A172 (cell line): ENCODE measurements around the gene MAPK8IP3. TPM values are rescaled to one million over a fixed set of nuclear protein-coding genes. Genes with fewer than 3 reads are reported as not detected.
"Not testable (repeated sequence)": the region's sequence is repeated elsewhere in the genome, so short reads cannot be mapped to it uniquely, and the experiment has no call there.

Experiments used
- DNase-seq: peaks from one replicate; pipeline ENCODE4 v3.0.0-alpha.2; 2015; ENCODE audit warnings: low spot score
- total RNA-seq: library from RNA; depleted of rRNA; stranded (reverse); fragments of >200 nt; shearing (Covaris generic); gene quantifications from 2 replicates; pipeline ENCODE4 v1.2.3, GENCODE V29; 2014

MAPK8IP3 gene
- total RNA-seq, 1 experiment from 2014 or later: 26.0 TPM

DNA sequence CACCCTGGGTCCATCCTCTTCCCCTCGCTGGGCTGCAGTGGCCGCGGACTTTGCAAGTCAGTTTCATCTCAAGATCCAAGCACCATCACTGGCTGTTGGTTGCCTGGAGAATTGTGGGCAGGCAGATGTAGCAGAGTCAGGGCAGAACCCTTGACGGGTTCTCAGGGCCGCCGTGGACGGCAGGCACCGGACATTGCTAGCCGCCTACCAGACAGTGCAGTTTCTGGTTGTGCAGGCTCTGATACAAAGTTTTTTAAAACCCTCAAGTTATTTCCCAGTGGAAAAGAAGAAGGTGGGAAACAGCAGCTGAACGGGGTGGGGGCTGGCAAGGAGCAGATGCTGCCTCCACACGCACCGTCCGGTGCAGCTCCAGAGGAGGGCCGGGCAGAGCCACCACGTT lies 3.4 kb downstream of the MAPK8IP3 start:
- DNase-seq: no peak

GRCh38 chr16:1710811-1711507 lies 5.0 kb downstream of the MAPK8IP3 start:
- no peak for DNase-seq

DNA sequence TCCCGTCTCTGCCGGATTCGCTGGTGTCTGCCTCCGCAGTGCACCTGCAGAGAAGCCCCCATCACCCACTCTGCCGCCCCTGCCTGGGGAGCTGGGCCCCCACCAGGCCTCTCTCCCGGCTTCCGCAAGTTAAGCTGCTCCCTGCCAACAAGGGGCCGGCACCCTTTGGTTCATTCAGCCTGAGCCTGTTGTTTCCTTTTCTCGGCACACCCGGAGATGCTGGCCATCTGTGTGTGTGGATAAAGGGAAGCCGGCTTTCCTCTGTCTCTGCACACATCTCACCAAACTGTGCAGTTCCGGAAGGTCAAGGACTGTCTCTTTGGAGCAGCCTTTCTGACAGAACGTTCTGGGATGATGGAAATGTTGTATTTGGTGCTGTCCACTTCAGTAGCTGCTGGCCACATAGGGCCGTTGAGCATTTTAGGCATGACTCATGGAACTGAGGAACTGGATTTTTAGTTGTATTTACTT lies 6.8 kb downstream of the MAPK8IP3 start:
- DNase-seq: no peak

GRCh38 chr16:1713331-1713730 lies 7.3 kb downstream of the MAPK8IP3 start:
- DNase-seq: no peak

GRCh38 chr16:1713933-1714332 lies 7.9 kb downstream of the MAPK8IP3 start:
- no peak for DNase-seq

DNA sequence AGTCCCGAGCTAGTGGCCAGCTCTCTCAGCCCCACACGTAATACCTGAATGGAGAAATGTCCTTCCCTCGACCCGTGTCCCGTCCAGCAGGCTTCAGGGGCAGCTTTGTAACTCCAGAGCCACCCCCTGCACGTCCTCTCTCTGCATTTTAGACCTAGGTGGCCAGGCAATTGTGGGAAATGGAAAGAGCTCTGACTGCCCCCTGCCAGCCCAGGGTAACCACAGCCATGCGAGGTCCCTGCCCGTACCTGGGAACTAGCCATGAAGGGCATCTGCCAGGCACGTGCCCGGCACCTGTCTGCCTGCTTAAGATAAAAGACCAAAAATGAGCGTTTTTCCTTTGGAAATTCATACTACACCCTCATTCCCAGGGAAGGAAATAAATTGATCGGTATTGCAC lies 9.2 kb downstream of the MAPK8IP3 start:
- no peak for DNase-seq

GRCh38 chr16:1718236-1718635 lies 12.2 kb downstream of the MAPK8IP3 start:
- peak; percentile 35 for DNase-seq

DNA sequence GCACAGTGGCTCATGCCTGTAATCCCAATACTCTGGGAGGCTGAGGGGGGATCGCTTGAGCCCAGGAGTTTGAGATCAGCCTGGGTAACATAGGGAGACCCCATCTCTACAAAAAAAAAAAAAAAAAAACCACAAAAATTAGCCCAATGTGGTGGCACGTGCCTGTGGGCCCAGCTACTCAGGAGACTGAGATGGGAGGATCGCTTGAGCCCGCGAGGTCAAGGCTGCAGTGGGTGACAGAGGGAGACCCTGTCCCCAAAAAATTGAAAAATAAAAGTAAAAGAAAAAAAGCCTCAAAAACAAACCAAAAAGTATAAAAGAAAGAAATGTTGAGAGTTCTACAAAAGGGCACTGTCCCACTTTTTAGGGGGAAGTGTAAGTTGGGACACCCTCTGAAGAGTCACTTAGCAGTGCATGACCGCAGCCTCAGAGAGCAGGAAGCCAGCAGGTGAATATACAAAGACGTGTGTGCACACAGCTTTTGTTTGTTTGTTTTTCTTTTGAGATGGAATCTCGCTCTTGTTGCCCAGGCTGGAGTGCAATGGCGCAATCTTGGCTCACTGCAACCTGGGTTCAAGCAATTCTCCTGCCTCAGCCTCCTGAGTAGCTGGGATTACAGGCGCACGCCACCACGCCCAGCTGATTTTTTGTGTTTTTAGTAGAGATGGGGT lies 13.7 kb downstream of the MAPK8IP3 start:
- not testable (repeated sequence) for DNase-seq

DNA sequence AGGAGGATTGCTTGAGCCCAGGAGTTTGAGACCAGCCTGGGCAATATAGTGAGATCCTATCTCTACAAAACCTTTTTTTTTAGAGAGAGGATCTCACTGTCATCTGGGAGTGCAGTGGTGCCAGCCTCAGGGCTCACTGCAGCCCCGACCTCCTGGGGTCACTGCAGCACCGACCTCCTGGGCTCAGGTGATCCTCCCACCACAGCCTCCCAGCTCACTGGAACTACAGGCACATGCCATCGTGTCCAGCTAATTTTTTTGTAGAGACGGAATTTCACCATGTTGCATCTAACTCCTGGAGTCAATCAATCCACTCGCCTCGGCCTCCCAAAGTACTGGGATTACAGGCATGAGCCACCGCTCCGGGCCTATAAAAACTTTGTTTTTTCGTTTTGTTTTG lies 15.4 kb downstream of the MAPK8IP3 start:
- no peak for DNase-seq

- peak; percentile 42 for DNase-seq
These were observed 17.6 kb downstream of the MAPK8IP3 start for GRCh38 chr16:1723450-1724147.

- no peak for DNase-seq
These were observed 18.5 kb downstream of the MAPK8IP3 start for GRCh38 chr16:1724491-1724890.

- DNase-seq: no peak
These were observed 20.9 kb downstream of the MAPK8IP3 start for GRCh38 chr16:1726661-1727502.

DNA sequence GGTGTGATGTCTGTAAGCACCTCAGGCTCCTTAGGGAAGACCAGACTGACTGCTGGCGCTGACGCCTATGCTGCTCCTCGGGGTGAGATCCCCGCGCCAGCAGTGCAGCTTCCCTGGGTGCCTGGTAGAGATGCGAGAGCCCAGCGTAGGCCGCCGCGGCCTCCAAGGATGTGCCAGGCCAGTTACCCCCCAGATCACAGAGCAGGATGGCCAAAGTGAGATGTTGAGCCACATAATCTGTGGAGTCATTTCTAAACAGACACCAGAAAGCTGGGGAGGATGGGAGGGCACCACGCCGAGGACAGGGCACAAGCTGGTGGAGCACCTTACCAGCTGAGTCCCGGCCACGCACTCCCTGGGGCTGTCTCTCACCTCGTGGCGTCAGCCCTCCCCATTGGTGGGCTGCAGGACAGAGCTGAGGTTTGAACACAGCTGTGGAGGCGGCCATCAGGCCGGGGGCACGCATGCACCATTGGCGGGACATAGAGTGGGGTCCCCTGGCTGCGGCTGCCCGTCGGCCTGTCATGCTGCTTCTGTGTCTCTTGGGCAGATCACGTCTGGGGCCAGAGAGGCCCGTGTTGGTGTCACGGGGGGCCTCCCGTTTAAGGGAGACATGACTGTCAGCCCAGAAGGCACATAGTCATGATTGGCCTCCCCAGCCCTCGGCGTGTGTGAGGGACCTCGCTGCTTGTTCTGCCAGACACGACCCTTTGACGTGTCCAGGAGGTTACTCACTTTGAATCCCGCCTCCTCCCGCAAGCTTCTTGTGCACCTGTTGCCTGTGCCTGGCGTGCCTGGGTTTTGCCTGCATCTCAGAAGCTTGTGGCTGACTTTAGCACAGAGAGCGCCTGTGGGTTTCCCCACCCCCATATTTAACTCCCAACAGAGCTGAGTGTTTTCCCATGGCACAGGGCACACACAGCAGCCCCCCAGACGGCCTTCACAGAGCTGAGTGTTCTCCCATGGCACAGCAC lies 21.9 kb downstream of the MAPK8IP3 start:
- no peak for DNase-seq

DNA sequence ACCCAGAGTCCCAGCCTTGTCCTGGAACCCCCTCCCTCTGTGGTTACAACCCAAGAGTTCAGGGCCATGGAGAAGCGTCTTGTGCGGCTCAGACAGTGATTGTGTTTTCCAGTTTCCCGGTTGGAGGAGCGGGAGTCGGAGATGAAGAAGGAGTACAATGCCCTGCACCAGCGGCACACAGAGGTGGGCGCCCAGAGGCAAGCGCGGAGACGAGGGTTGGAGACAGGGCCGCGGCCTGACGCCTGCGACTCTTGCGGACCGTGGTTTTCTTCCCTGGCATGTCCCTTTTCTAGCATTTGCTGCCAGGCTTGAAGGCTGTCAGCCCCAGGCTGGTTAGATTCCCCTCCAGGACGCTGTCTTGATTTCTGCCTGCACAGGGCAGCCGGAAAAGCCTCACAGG lies 23.0 kb downstream of the MAPK8IP3 start:
- no peak for DNase-seq

DNA sequence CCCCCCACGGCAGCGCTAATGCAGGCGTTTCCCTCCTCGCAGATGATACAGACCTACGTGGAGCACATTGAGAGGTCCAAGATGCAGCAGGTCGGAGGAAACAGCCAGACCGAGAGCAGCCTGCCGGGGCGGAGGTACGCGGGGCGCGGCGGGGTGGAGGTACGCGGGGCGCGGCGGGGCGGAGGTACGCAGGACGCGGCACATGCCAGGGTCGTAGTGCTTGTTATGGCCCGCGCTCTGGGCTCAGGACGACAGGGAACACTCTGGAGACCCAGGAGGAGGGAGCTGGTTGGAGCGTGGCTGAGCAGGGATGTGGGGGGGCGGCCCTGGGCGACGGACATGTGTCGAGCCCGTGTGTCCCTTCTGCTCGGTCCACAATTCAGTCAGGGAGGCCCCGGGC lies 23.4 kb downstream of the MAPK8IP3 start:
- no peak for DNase-seq

GRCh38 chr16:1731073-1731472 lies 25.1 kb downstream of the MAPK8IP3 start:
- no peak for DNase-seq

DNA sequence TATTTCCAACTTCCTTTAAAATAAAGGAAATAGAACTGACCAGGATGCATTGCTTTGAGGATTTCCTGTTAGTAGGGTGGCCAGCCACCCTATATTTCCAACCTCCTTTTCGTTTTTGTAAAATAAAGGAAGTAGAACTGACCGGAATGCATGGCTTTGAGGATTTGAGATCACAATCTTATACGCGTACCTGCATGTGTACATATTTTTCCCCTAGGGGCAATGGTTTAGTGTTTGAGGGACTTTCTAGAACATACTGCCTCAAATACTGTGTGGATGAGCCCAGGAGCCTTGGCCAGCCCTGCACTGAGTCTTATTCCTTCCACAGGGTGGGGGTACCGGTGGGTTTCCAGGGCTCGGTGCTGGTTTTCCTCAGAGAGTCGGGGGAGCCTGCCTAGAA lies 25.6 kb downstream of the MAPK8IP3 start:
- DNase-seq: no peak

DNA sequence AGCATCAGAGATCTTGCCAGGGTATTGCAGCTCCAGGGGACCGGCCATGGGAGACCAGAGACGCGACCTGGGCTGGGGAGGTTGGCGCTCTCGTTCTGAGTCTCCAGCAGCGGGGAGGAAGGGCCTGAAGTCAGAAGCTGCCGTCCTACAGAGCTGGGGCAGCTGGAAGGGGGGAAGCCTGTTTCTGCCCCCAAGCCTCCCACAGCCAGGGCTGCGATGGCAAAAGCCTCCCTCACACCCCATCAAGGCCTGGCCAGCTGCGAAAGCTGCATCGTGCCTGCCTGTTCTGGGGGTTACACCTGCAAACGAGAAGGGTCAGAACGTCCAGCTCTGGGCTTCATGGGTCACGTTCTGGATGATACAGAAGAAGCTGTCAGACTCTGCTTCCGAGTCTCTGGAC lies 26.1 kb downstream of the MAPK8IP3 start:
- no peak for DNase-seq

- DNase-seq: not testable (repeated sequence)
These were observed 26.6 kb downstream of the MAPK8IP3 start for GRCh38 chr16:1732551-1732987.

DNA sequence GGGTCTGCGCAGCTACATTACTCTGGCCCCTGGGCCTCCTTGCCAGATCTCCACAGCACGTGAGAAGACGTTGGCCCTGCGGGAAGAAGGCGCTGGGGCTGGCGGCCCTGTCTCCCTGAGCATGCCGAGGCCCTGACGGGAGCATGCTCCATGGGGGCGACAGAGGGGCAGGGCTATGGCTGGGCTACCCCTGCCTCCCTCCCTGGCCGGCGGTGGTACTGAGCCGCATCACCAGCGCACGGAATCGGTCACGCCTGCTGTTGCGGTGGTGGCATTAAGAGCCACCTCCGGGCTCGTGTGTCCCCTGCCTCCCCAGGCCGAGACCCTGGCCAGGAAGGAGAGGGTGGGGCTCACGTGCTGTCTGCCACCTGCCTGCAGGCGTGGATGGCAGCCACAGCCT lies 28.1 kb downstream of the MAPK8IP3 start:
- DNase-seq: no peak

GRCh38 chr16:1734816-1735215 lies 28.8 kb downstream of the MAPK8IP3 start:
- no peak for DNase-seq
